HG03280 (cell line): ENCODE data around the gene LENEP.
A peak's percentile ranks its signal among the peaks of the same experiment; 100 is the strongest.

Experiments used
- ATAC-seq: cut with Tn5 transposase; IDR thresholded peaks from one replicate; pipeline ENCODE4 v1.9.1; 2021; ENCODE audit warnings: mild to moderate bottlenecking, moderate library complexity; ENCODE audit not compliant: unreplicated experiment

The LENEP gene

DNA sequence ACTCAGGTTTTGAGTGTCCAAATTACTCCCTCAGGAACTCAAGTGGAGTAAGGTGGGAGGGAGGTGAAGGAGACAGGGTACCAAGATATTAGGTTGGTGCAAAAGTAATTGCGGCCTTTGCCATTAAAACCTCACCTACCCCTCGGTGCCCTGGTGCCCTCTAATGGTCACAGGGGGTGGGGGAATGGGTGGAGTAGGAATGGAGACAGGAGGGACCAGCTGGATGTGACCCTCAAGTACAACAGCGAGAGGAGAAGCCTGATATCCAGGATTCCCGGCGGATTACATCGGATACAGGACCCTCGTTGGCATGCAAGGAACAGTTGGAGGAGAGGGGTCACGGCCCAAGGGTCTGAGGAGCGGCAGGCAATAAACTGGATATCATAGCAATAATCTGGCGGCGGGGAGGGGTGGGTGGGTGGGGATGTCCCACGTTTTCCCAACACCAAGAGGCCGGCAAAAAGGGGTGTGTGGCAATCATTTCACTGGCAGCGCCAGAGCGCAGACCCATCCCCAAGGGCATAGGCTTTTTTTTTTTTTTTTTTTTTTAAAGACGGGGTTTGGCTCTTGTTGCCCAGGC lies 4.9 kb downstream of the LENEP start:
- no peak for ATAC-seq

GRCh38 chr1:154998818-154999570 lies 5.6 kb downstream of the LENEP start:
- ATAC-seq = no peak

GRCh38 chr1:154999571-155000410 lies 6.4 kb downstream of the LENEP start:
- no peak for ATAC-seq

DNA sequence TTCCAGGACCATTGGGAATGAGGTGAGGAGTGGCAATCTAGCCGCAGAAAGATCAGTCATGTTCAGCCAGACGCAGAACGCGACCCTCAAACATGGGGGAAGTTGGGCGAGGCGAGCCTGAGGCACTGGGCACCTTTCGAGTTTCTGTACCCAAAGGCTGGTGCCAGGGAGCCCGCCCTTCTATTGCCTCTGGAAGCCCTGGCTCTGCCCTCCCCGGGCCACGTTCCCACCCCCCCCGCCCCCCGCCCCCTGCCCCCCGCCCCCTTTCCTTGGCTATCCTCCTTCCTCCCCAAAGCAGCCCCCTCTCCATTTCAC lies 7.0 kb downstream of the LENEP start:
- ATAC-seq = no peak

DNA sequence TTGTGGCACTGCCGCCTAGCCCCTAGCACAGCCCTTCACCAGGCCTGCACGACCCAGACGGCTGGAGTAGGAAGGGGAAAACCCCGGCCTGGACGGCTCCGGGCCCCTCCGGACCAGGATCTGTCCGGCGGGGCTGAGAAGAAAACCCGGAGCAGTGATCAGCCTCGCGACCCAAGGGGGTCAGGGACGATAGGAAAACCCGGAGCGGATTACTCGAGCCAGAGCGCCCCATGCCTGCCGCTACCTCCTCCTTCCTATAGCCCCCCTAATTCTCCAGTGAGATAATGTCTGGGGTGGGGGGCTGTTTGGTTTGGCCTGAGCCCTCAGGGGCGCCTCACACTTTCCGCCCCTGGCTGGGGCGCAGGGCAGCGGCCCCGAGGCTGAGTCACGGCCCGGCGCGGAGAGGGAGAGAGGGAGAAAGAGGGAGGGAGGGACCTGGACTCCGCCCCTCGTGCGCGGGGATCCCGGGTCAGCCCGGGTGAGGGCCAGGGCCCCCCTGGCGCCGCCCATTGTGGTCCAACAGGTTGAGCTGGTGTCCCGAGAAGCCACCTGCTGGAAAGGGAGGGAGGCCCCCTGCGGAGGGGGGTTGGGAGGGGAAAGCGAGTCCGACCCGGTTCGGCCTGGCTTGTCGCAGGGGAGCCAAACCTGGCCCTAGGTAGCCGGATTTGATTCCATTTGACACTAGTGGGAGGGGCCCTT lies 7.5 kb downstream of the LENEP start:
- peak; percentile 36 for ATAC-seq

- no peak for ATAC-seq
Measured at GRCh38 chr1:155001425-155001674, 8.0 kb downstream of the LENEP start.

DNA sequence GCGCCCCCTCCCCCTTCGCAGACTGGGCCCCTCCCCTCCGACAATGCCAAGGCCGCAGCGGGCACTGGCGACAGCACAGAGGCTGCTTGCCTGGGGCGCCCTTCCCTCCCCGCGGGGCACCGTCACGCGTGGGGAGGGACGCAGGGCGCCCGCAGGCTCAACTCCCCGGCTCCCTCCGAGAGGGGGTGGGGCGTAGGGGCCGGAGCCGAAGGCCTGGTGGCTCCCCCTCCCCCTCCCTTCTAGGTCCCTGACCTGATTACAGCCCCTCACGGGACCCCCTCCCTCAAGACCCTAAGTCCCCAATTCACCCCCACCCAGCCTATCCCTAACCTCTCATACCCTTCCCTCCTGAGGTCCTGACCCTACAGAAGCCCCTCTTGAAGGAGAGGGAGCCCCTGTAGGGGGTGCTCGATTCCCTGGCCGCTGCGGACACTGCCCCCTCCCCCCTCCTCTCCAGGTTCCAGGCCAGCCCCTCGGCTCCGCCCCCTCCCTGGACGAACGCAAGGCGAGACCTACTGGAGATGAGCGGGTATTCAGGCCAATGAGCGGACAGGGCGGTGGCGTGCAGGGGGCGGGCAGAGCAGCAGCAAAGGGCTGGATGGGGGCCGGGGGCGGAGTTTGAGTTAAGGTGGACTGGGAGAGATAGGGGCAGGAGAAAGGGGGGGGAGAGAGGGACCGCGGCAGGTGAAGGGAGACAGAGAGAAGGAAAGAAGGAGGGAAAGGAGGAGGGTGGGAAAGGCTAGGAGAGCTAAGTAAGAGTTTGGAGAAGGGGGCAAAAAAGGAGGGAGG lies 8.5 kb downstream of the LENEP start:
- peak; percentile 59 for ATAC-seq

DNA sequence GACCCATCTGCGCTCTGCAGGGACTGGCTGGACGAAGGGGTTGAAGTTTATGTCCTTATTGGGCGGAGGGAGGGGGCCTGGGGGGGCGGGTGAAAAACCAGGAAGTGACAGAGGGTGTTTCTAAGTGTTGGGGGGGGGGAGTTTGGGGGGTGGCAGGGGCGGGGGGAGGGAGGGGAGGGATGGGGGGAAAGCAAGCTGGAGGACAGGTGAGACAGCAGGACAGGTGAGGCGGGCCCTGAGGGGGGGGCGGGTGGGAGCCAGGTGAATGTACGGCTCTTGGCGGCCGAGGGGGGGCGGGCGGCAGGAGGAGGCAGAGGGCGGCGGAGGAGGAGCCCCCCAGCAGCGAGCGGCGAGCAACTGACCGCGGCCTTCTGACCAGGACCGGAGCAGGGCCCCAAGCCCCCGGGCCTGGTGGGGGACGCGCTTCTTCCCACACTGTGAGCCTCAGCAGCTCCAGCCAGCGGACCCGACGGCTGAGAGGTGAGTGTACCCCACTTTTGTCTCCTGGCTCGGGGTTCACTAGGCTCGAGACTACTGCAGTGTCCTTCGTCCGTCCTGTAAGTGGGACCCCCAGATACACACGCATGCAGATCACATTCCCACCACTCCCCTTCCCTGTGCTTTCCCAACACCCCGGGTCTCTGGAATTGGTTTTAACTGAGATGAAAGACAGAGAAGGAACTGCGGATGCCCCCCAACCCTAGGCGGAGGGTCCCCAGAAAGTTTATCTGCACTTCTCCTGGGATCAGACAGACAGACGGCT lies 9.3 kb downstream of the LENEP start, which contains the start of gene ZBTB7B:
TSS of gene ZBTB7B (plus strand) at position 339 of the 763 bp plus-strand sequence. CDS start 11,859 bp downstream, outside the sequence.
- ATAC-seq = no peak

DNA sequence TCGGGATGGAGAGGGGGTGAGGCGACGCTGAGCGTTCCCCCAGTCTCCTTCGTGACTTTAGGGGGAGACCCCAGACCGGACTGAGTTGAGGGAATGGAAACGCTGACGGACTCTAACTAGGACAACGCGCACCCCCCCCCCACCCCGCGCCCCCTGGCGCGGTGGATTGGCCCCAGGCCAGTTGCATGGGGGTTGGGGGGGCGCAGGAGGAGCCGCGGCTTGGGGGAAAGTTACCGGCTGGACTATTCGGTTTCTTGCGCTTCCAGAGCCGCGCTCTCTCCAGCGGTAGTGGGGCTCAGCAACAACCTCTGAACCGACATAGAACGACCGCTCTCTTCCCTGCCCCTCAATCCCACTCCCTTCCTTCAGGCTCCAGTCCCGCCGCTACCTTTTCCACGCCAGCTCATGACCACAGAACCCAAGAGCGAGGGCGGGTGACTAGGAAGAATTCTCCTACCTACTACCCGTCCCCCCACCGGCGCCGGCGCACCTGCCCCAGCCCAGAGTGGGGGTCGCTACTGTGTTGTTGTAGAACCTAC lies 9.9 kb downstream of the LENEP start:
- ATAC-seq = no peak

- ATAC-seq = no peak
Measured at GRCh38 chr1:155003766-155004351, 10.5 kb downstream of the LENEP start.

DNA sequence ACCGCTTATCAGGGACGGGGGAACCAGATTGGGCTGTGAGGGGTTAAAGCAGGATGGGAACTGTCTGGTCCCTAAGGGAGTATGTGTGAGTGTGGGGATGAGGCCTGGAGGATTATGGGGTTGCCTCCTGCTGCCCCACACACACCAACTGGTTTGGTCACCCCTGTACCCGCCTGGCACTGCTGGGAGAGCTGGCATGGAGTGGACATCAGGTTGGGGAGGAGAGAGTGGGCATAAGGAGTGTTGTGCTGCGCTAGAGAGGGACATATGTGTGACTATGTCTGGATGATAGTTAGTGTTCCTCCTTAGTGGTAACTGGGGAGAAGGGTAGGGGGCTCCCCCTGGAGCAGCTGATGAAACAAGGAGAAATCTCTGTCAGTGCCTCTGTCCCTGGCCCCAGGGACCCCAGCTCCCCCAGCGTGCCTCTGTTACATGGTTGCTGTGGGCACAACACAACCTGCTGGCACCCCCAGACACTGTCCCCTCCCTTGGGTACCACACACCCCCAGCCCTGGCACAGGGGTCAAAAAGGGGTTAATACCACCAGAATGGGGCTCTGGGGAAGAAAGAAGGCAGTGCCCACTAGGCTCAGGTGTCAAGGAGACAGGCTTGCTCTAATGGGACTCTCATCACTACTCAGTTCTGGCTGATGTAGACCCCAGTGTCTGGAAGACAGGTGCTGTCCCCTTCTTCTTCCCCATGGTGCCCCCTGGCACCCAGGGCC lies 11.1 kb downstream of the LENEP start:
- no peak for ATAC-seq

DNA sequence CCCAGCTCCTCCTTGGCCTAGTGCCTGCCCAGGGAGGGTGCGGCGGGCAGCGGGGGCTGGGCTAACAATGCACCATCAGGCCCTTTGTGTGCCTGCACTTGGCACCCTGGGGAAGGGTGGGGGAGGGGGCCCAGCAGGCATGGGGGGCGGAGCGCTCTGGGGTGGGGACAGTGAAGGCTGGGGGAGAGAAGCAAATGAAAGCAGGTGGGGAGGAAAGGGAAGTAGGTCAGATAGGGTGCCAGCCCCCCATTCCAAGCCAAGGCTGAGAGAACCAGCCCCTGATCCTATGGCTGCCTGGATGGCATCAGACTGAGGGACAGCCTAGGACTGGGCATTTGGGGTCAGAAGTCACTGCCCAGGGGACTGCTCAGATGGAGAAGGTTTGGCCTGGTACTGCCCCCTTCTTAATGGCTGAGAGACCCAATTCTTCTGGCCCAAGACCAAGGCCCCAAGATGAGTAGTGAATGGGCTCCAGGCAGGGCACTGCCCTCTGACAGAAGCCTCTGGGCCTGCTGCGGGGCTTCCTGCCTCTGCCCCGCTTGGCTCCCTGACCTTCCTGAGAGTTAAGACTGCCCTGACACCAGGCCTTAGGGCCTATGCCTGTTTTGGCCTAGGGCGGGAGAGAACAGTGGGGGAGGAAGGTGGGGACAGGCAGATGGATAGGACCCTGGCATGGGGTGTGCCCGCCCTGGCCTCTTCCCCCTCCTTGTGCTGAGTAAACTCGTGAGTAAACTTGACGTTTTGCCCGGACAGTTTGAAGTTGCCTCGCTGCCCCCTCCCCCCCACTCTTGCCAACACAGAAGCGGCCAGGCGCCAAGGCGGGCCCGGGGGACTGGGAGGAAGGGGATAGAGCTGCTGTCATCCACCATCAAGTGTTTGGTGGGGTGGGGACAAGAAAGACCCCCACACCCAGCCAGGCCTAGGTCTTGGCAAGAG lies 12.0 kb downstream of the LENEP start:
- ATAC-seq = no peak

DNA sequence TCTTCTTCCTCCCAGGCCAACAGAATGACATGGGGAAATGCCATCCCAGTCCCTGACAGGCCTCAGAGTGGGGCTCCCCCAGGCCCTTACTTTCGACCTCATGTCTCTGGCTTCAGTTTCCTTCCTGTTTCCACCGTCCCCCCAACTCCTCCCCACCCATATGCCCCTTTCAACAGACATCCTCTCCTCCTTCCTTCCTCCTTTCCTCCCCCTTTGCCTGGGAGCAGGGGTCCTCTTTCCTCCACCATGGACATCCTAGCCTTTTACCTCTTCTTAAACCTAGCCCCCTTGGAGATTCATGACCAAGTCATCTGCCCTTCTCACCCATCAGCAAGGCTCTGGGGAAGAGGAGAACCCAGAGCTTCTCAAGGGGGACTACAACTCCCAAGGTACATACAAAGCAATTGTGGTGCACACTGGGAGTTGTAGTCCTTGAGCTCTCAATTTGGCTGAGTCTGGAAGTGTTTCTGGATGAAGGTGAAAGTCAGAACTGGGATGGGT lies 13.3 kb downstream of the LENEP start:
- ATAC-seq = no peak

DNA sequence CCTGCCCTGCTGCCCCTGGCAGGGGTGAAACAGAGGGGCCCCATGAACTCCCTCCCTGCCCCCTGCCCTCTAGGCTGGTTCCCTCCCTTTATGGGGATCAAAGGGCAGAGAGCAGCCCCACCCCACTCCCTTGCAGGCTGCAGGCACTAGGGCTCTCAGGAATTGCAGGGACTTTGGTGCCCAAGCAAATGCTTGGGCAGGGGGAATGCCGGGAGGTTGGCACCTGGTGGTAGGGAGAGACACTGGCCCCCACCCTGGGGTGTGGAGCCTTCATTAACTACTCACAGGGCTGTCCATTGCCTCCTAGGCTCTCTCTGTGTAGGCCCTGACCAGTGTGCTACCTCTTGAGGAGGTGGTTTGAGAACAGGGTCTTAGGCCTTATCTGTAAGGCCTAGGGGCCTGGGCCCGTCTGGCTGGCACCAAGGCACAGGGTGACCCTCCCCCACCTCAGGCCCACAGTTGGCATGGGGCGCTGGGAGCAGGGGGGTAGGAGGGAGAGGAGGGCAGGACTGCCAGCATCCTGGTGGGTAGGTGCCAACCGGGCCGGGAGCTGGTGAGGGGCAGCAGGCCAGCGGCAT lies 14.0 kb downstream of the LENEP start:
- no peak for ATAC-seq

DNA sequence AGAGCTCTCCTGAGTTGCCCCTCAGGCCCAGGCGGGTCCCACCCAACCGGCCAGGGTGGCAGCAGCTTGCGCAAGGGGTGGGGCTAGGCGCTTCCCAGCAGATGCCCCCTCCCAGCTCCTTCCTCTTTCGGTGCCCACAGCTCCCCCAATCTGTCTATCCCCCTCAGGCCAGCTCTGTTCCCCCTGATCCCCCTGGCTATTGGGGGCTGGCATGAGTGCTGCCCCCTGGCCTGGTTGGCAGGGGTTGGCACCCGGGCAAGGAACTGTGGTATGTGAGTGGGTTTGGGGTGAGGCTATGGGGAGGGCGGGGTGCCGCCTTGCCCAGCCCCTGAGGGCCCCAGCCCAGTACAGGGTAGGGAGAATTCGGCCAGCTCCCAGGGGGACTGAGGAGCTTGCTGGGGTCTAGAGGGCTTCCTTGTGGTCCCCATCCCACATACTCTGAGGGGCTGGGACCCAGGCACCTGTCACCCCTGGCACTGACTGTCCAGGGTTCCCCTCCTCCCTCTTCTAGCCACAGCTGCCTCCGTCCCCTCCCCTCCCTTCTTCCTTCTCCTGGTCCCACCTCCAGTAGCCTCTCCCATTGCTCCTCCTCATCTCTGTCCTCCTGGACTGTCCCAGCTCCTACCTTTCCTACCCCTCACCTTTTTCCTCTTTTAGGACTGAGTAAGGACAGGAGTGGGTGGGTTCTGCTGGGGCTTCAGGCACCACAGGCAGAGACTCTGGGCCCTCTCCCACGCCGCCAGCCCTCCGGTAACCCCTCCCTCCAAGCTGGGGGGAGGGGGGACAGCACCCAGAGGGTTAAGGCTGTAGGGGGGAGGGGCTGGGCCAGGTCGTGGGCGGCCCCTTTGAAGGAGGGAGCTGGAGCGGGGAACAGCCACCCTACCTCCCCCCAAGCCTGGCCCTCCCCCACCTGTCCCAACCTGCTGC lies 14.9 kb downstream of the LENEP start:
- no peak for ATAC-seq

DNA sequence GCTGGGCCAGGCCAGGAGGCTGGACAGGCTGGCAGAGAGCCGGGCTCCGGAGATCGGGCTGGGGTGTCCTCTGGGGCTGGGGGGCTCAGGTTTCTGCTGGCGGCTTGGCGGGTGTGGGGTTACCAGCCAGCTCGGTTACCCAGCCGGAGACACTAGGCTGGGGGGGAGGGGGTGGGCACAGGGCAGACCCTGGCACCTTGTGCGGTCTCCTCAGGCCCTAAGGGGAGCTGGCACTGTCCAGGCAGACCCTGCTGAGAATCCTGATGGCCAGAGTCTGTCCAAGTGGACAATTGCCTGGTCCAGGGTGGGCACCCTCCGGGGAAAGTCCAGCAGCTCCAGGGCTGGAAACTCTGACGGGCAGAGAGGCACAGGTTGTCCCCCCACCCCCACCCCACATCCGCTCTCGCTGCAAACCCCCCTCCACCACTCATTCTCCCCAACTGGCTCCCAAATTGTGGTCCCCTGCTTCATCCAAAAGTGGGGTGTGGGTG lies 15.9 kb downstream of the LENEP start:
- no peak for ATAC-seq
